CMK (cell line): Measurements from ENCODE around the gene FZD7.

Experiments
- DNase-seq: peaks from one replicate; pipeline ENCODE4 v3.0.0-alpha.2; 2010; ENCODE audit warnings: low read depth

FZD7 gene

GRCh38 chr2:202014318-202014717 lies 19.3 kb upstream of the FZD7 start:
- DNase-seq = no peak

- DNase-seq = no peak
Measured at GRCh38 chr2:202014759-202015211, 18.9 kb upstream of the FZD7 start.

- no peak for DNase-seq
Measured at GRCh38 chr2:202015471-202015870, 18.2 kb upstream of the FZD7 start.

- DNase-seq = no peak
Measured at GRCh38 chr2:202016579-202017227, 17.0 kb upstream of the FZD7 start.

- DNase-seq = no peak
Measured at GRCh38 chr2:202017940-202018339, 15.7 kb upstream of the FZD7 start.

GRCh38 chr2:202018950-202019349 lies 14.7 kb upstream of the FZD7 start:
- no peak for DNase-seq

GRCh38 chr2:202019689-202020450 lies 13.8 kb upstream of the FZD7 start:
- no peak for DNase-seq

- DNase-seq = no peak
Measured at GRCh38 chr2:202022755-202023154, 10.9 kb upstream of the FZD7 start.

- DNase-seq = no peak
Measured at GRCh38 chr2:202023198-202023903, 10.3 kb upstream of the FZD7 start.

GRCh38 chr2:202023904-202024266 lies 9.8 kb upstream of the FZD7 start:
- no peak for DNase-seq

- DNase-seq = no peak
Measured at GRCh38 chr2:202024871-202025270, 8.8 kb upstream of the FZD7 start.

GRCh38 chr2:202025816-202026215 lies 7.8 kb upstream of the FZD7 start:
- no peak for DNase-seq

GRCh38 chr2:202026507-202026906 lies 7.1 kb upstream of the FZD7 start:
- DNase-seq = no peak

GRCh38 chr2:202030691-202031090 lies 3.0 kb upstream of the FZD7 start:
- no peak for DNase-seq

GRCh38 chr2:202031246-202031951 lies 2.3 kb upstream of the FZD7 start:
- no peak for DNase-seq

GRCh38 chr2:202032846-202033316 lies 774 bp upstream of the FZD7 start:
- peak; percentile 33 for DNase-seq

GRCh38 chr2:202034249-202035088 lies 814 bp downstream of the FZD7 start:
- no peak for DNase-seq

GRCh38 chr2:202035089-202035940 lies 1.7 kb downstream of the FZD7 start:
- DNase-seq = no peak

- DNase-seq = no peak
Measured at GRCh38 chr2:202035941-202036372, 2.3 kb downstream of the FZD7 start.

GRCh38 chr2:202036601-202037037 lies 3.0 kb downstream of the FZD7 start:
- DNase-seq = no peak
